ENCODE results near the gene CD58.
"Not testable (repeated sequence)": the region's sequence is repeated elsewhere in the genome, so short reads cannot be mapped to it uniquely, and the experiment has no call there.

Gene CD58

DNA sequence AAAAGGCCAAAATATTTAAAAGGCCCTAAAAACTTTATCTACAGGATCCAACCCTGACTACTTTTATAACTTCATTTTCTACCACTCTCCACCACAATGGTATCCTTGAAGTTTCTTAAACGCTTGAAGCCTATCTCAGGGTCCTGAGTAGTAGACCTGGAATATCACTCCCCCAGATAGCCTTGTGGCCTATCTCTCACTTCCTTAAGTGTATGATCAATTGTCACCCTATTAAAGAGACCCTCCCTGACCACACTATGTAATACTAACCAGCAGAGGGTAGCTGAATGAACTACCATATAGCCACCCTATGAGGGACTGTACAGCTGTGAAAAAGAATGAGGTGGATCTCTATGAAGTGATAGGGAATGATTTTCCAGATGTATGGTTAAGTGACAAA lies 5.6 kb downstream of the CD58 start:
- Histone ChIP-seq H3K27ac (ENCODE audit: extremely low read depth, low read depth, low read length) (no peak overlapping the region), H3K4me3 (ENCODE audit: low read depth, low read length) (no peak overlapping the region), H3K9me3 (ENCODE audit: control insufficient read depth, insufficient read depth, low read depth, low read length) (no peaks in the 10 kb centered on the region), H3K4me1 (ENCODE audit: control insufficient read depth, insufficient read depth, low read length) (no peaks in the 10 kb centered on the region), H3K36me3 (ENCODE audit: control insufficient read depth in 2 of 2, insufficient read depth in 1 of 2, low read length in 2 of 2) (no peaks in the 10 kb centered on the region)
- TF ChIP-seq KLF16 (tag by site-specific recombination; IDR thresholded peaks at IDR 0.05) (no peak), ZNF433 (tag by site-specific recombination; IDR thresholded peaks at IDR 0.05; ENCODE audit: low read depth) (no peak), ZNF549 (tag by site-specific recombination; IDR thresholded peaks at IDR 0.05) (no peak), ZSCAN30 (tag by site-specific recombination; IDR thresholded peaks at IDR 0.05) (no peak)
- ChIA-PET CTCF (no interaction called here), POLR2A (no interaction called here)

DNA sequence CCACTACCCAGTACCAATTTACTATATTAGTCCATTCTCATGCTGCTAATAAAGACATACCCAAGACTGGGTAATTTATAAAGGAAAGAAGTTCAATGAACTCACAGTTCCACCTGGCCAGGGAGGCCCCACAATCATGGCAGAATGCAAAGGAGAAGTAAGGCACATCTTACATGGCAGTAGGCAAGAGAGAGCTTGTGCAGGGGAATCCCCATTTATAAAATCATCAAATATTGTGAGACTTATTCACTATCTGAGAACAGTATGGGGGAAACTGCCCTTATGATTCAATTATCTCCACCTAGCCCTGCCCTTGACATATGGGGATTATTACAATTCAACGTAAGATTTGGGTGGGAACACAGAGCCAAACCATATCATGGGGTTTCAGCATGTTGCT lies 6.4 kb downstream of the CD58 start:
- Histone ChIP-seq H3K27ac (ENCODE audit: extremely low read depth, low read depth, low read length) (no peak overlapping the region), H3K9me3 (ENCODE audit: control insufficient read depth, insufficient read depth, low read depth, low read length) (no peaks in the 10 kb centered on the region), H3K36me3 (ENCODE audit: control insufficient read depth in 2 of 2, insufficient read depth in 1 of 2, low read length in 2 of 2) (no peaks in the 10 kb centered on the region), H3K4me1 (ENCODE audit: control insufficient read depth, insufficient read depth, low read length) (no peaks in the 10 kb centered on the region), H3K4me3 (ENCODE audit: low read depth, low read length) (no peak overlapping the region)
- POLR2A ChIA-PET = no interaction called here
- CTCF ChIA-PET = interaction anchor here (0.6 kb wide), 1 partner anchor 160 kb away, joined by 3 read pairs; no protein-coding TSS in a partner anchor
- TF ChIP-seq ZBTB44 (tag by site-specific recombination; IDR thresholded peaks at IDR 0.05) = no peak
- TF ChIP-seq ZNF354C (tag by site-specific recombination; IDR thresholded peaks at IDR 0.05; ENCODE audit: borderline replicate concordance, low read depth) = no peak
- TF ChIP-seq ZNF639 (tag by site-specific recombination; IDR thresholded peaks at IDR 0.05) = no peak
- no peak for TF ChIP-seq ZNF223 (tag by site-specific recombination; IDR thresholded peaks at IDR 0.05)
- TF ChIP-seq ZNF2 (tag by site-specific recombination; IDR thresholded peaks at IDR 0.05) = no peak
- no peak for TF ChIP-seq TCF7L2 (IDR thresholded peaks at IDR 0.05; ENCODE audit: borderline replicate concordance, low read depth, low read length)
- no peak for TF ChIP-seq YY2 (tag by site-specific recombination; IDR thresholded peaks at IDR 0.05)
- TF ChIP-seq ZNF19 (tag by site-specific recombination; IDR thresholded peaks at IDR 0.05; ENCODE audit: low read depth) = no peak
- TF ChIP-seq ZNF76 (tag by site-specific recombination; IDR thresholded peaks at IDR 0.05; ENCODE audit: borderline replicate concordance, low read depth) = no peak
- no peak for TF ChIP-seq ZNF211 (tag by site-specific recombination; IDR thresholded peaks at IDR 0.05; ENCODE audit: low read depth)
- TF ChIP-seq ZNF596 (tag by site-specific recombination; IDR thresholded peaks at IDR 0.05) = no peak
- TF ChIP-seq, protein P1, sequence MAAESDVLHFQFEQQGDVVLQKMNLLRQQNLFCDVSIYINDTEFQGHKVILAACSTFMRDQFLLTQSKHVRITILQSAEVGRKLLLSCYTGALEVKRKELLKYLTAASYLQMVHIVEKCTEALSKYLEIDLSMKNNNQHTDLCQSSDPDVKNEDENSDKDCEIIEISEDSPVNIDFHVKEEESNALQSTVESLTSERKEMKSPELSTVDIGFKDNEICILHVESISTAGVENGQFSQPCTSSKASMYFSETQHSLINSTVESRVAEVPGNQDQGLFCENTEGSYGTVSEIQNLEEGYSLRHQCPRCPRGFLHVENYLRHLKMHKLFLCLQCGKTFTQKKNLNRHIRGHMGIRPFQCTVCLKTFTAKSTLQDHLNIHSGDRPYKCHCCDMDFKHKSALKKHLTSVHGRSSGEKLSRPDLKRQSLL (tag by site-specific recombination; IDR thresholded peaks at IDR 0.05) = no peak
- TF ChIP-seq ZNF837 (tag by site-specific recombination; IDR thresholded peaks at IDR 0.05) = no peak
- no peak for TF ChIP-seq ZNF571 (tag by site-specific recombination; IDR thresholded peaks at IDR 0.05)
- TF ChIP-seq SP2 (tag by site-specific recombination; IDR thresholded peaks at IDR 0.05) = no peak
- no peak for TF ChIP-seq ZBTB7A (tag by site-specific recombination; IDR thresholded peaks at IDR 0.05; ENCODE audit: low read depth)

GRCh38 chr1:116562465-116562864 lies 8.4 kb downstream of the CD58 start:
- H3K9me3 ChIP-seq (ENCODE audit: control insufficient read depth, insufficient read depth, low read depth, low read length); H3K4me1 ChIP-seq (ENCODE audit: control insufficient read depth, insufficient read depth, low read length); POLR2A ChIA-PET; CTCF ChIA-PET; H3K27ac ChIP-seq (ENCODE audit: extremely low read depth, low read depth, low read length); H3K36me3 ChIP-seq (ENCODE audit: control insufficient read depth in 2 of 2, insufficient read depth in 1 of 2, low read length in 2 of 2); H3K4me3 ChIP-seq (ENCODE audit: low read depth, low read length): not testable (repeated sequence)

Measured in HEK293 (cell line).